Nucleus accumbens (tissue), 56 donors: ENCODE data around the gene CAV1.
A peak's percentile ranks its signal among the peaks of the same experiment; 100 is the strongest.
"Not testable (repeated sequence)": the region's sequence is repeated elsewhere in the genome, so short reads cannot be mapped to it uniquely, and the experiment has no call there.

Source experiments
- DNase-seq, 56 donors: peaks; one replicate each; lab custom pipeline; 2025; lab: John Stamatoyannopoulos, UW

The CAV1 gene, protein sequence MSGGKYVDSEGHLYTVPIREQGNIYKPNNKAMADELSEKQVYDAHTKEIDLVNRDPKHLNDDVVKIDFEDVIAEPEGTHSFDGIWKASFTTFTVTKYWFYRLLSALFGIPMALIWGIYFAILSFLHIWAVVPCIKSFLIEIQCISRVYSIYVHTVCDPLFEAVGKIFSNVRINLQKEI

DNA sequence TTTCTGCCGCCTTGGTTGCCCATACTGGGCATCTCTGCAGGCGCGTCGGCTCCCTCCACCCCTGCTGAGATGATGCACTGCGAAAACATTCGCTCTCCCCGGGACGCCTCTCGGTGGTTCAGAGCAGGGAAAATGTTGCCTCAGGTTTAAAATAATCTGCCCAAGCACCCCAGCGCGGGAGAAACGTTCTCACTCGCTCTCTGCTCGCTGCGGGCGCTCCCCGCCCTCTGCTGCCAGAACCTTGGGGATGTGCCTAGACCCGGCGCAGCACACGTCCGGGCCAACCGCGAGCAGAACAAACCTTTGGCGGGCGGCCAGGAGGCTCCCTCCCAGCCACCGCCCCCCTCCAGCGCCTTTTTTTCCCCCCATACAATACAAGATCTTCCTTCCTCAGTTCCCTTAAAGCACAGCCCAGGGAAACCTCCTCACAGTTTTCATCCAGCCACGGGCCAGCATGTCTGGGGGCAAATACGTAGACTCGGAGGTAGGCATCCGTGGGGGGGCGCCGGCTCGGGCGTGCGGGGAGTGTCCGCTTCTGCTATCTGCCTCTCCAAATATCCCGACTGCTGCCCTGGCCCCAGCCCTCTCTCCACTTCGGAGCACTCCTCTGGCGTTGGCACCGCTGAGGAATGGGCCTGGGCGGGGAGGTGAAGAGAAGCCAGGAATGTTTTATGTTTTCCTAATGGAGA lies at the start of gene CAV1:
TSS of gene CAV1 (plus strand) at position 428 of the 689 bp plus-strand sequence. CDS start at position 455, 27 bp downstream.
- DNase-seq = peak in 32 of 56 donors; percentile 7 to 76 (median 34)

DNA sequence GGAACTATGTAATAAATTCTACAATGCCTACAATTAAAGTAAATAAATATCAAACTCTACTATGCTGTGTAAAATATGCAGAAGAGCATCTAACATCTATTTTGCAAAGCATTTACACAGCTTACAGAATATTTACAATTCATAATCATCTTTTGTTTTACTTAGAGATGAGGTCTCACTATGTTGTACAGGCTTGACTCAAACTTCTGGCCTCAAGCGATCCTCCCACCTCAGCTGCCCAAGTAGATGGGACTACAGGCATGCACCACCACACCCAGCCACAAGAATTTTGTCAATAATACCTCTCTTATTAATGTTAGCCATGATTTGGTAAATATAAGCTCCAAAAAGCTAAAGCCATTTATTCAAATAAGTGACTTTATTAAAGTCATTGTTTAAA lies 47.2 kb upstream of the CAV1 start:
- no peak for DNase-seq

DNA sequence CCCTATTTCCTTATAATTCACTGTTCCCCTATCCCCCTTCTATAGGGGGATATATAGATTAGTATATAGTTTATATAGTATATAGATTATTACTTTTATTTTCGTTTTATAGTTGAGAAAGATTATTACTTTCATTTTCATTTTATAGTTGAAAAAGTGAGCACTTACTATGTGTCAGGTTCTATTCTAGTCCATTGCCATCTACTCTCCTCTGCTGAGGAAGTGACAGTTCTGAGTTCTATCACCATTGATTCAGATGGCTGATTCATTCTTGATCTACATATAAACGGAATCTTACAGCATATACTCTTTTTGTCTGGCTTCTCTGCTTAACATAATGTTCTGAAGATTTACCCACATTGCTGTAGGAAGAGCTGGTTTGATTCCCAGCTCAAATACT lies 46.0 kb upstream of the CAV1 start:
- no peak for DNase-seq

DNA sequence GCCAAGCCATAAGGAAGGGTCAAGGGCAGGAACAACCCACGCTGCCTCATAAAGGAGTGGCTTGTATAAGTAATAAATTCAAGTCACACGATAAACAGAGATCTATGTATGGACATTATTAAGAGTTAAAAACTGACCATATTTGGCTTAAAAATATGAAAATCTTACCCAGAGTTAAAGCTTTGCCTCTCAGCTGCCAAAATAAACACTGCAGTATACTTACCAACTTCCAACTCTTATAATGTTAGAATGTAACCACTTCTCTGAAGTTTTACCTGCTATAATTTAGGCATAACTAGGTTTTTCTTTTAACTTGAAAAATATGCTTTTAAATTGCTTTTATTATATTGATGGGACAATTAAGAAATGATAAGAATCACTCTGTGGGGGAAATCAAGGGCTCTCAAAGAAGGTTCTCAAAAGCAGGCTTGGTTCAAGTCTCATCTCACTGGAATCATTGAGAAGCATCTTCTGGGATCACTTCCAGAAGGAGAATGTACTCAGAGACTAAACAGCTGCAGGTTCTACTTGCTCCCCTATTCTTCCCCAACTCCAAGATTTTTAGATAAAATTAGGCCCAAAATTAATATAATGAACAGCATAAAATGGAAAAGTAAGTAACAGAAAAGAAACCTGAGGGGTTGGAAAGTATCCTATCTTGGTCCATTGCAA lies 41.4 kb upstream of the CAV1 start:
- DNase-seq = no peak

DNA sequence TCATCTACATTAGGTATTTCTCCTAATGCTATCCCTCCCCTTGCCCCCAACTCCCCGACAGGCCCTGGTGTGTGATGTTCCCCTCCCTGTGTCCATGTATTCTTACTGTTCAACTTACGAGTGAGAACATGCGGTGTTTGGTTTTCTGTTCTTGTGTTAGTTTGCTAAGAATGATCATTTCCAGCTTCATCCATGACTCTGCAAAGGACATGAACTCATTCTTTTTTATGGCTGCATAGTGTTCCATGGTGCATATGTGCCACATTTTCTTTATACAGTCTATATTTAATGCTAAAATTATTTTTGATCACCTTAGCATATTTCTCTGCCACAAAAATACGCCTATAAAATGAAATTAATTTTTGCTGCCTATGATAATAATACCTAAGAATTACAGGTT lies 40.4 kb upstream of the CAV1 start:
- not testable (repeated sequence) for DNase-seq

DNA sequence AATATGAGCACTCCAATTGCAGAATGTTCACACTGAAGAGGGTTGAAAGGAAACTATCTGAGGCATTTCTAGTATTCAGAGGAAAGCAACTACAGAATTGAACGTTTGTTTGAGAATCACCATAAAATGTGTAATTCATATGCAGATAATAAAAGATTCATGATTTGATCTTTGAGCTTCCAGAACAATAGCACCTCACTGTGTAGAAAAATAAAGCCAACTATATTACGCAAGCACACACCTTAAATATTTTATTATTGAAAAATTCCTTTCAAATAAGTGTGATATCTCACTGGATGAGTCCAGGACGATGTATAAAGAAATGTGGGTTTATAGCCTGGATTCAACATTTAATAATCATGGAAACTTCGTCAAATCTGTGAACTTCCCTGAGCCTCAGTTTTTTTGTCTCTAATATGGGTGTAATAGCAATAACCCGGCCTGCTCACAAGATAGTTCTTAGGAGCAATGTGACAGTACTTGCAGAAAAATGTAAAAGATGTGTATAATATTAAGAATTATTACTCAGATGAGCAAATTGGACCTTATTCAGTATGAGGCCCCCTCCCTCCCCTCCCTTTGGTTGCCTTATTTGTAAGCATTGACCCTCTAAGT lies 36.8 kb upstream of the CAV1 start:
- DNase-seq = no peak

DNA sequence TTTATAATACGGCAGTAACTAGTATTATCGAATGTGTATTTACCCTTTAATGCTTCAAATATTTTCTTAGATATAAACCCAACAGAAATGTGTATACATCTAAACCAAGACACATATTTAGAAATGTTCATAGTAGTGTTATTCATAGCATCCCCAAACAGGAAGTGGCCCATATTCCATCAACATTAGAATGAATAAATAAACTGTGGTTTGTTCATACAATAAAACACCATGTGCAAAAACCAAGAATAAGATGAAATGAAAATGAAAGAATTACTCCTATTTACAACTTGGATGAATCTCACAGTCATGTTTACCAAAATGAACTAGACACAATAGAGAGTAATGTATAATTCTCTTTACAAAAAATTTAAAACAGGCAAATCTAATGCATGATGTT lies 34.5 kb upstream of the CAV1 start:
- no peak for DNase-seq

DNA sequence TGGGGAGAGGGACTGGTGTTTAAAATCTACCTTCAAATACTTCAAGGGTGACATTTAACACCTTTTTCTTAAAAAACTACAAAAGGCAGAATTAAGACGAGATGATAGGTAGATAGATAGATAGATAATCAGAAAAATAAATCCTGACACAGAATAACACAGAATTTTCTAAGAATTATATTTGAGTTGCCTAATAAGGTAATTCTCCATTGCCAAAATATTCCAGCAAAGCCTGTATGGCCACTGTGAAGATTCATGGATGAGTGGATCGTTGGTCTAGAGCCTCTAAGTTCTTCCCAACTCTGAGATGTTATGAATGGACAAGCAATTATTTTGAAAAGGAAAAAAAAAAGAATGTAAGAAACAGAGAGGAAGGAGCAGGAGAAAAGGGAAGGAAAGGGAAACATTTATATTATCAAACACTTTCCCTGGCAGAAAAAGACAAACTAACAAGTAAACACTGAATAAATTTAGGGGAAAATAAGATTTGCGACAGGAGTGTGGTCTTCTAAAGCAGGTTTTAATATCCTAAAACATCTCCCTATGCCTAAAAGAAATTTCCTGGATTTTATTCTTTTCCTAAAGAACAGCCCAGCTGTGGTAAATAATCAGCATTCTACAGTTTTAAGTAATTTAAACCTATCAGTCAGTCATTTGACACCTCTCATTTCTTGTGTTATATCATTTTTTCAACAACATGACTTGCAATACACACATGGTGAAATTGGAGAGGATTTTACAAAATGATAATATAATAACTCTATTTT lies 32.8 kb upstream of the CAV1 start:
- no peak for DNase-seq

DNA sequence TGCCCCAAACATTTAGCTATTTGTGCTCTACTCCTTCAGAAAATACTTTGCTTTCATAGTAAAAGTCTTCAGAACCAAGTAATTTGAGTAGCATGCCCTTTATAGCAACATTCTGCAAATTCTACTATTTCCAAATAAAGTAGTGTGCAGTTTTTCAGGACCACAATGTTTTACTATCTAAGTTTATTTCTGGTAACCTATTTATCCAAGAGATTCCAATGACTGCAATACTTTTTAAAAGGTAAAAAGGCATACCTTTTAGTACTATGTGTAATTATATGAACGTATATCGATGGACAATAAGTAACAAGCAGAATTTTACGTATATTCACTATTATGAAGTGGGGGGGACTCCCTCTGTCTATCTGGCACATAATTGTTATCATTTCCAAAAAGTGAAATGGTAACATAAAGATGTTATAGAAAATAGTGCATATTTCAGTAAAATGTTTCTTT lies 32.2 kb upstream of the CAV1 start:
- no peak for DNase-seq

DNA sequence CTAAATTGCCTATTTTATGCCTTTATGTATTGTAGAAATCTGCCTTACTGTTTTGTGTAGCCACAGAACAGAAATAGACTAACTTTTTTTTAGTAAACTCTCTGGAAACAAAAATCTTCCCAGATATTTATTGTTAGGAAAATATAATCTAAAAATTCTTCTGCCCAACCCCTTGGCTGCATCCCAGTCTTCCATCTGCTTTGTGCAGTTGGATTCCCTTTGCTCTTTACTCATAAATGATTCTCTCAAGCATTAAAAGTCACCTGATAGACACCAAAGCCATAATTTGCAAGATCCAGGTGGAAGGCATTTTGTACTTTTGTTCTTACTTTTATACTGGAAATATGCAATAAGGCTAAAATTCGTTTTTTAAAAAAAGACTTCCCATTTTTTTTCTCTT lies 31.4 kb upstream of the CAV1 start:
- DNase-seq = no peak

DNA sequence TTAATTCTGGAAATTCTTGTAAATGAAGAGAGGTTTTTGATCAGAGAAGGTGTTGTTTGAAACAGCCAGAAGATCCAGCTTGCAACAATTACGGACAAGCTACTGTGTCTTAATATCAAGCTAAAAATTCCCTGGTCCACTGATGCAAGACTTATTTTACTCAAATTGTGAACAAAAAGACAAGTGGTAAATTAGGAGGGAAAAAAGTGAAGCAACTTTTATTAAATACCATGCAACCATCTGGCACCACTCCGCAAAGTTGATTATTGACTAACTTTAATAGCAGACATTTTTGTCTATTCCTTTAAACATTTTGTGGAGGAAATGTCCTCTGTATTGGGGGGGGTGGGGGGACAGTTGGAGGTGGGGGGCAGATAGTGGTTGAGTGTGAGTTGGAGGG lies 30.4 kb upstream of the CAV1 start:
- no peak for DNase-seq

DNA sequence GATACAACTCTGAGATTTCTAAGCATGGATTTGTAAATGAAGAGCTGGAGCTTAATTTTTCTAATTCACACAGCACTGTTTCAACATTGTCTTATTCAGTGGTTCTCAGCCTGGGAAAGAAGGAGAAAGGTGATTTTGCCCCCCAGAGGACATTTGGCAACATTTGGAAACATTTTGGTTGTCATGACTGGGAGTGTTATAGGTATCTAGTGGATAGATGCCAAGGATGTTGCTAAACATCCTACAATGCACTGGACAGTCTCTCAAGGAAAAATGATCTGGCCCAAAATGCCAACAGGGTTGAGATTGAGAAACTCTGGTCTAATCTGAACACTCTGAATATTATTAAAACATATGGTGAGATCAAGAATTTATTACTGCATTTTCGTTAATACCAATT lies 29.1 kb upstream of the CAV1 start:
- no peak for DNase-seq

DNA sequence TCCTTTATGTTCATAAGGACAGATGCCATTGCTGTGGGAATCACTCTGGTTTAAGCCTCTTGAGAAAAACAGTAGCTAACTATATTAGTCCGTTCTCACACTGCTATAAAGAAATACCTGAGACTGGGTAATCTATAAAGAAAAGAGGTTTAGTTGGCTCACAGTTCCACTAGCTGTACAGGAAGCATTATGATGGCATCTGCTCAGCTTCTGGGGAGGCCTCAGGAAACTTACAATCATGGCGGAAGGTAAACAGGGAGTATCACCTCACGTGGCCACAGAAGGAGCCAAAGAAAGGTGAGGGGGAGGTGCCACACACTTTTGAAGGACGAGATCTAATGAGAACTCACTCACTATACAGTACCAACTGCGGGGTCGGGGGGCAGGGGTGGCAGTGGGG lies 28.2 kb upstream of the CAV1 start:
- DNase-seq = no peak

DNA sequence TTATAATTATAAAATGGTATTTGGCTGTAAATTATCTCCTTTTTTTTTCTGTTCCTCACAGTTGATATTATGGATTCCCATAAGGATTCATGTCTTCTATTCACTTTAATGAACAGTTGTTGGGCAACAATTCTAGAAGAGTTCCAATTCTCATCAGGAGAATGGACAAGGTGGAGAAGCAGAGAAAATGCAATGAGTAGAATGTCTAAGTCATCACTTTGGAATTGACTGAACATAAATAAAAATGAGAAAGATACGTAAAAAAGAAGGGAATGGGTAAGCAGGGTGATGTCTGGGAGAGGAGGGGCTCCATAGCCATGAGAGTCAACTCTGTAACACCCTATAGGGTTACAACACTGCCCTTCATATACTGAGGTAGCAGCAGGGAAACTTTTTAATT lies 27.1 kb upstream of the CAV1 start:
- no peak for DNase-seq

DNA sequence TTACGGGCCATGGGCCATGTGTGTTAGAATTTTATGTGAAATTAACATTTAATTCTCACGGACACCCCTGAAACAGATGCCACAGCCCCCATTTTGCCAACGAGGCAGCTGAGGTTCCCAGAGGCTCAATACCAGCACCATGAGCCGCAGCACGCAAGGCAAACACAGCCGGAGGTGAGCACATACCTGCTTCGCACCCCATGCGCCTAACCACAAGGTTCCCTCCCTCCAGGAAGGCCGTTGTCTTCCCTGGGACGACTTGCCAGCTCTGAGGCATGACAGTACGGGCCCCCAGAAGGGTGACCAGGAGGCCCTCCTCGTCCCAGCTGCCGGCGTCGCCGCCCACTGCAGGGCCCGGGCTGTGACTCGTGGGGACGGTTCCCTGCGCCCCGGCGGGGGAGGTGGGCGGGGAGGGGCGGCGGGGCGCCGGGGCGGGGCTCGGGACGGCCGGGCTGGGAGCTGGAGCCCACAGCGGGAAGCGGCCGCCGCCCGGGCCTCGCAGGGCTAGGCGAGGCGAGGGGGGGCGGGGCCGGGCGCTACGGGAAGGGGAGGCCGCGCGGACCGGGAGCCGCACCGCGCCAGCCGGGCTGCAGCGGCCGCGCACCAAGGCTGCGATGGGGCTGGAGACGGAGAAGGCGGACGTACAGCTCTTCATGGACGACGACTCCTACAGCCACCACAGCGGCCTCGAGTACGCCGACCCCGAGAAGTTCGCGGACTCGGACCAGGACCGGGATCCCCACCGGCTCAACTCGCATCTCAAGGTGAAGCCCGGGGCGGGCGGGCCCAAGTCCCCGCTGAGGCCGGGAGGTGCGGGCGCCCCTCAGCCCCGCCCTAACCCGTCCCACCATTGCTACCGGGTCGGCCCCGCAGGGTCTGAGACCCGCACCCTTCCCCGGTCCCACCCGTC lies 25.4 kb upstream of the CAV1 start, which contains the start of gene CAV2:
TSS of gene CAV2 (plus strand) at position 571 of the 910 bp plus-strand sequence. CDS start at position 615, 44 bp downstream.
- DNase-seq = peak in 14 of 56 donors; percentile 3 to 47 (median 25)

DNA sequence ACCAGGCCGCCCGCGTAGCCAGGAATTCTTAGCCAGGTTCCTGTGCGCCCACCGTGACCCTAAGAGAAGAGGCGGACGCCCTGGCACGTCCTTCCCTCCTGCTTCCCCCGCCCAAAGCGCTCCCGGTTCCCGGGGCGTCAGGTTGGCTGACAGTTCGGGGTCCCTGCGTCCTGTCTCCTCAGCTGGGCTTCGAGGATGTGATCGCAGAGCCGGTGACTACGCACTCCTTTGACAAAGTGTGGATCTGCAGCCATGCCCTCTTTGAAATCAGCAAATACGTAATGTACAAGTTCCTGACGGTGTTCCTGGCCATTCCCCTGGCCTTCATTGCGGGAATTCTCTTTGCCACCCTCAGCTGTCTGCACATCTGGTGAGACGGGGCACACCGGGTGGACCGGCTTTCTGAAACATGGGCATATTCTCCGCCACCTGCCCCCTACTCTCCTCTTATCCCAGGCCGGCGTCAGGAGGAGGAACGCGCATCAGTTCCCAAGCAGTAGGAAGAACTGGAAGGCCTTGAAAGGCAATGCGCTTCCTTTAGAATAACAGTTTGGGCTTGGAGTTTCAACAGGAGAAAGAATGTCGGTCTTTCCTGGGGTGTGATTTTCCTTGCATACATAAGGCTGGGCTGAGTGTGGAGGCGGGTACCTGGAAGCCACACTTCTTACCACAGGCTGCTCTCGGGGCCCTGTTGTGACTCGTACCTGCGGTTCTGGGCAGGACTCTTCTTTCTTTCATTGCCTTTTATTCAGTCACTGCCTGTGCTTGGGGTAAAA lies 24.6 kb upstream of the CAV1 start:
- peak in 2 of 56 donors; percentile 9 to 31 for DNase-seq

DNA sequence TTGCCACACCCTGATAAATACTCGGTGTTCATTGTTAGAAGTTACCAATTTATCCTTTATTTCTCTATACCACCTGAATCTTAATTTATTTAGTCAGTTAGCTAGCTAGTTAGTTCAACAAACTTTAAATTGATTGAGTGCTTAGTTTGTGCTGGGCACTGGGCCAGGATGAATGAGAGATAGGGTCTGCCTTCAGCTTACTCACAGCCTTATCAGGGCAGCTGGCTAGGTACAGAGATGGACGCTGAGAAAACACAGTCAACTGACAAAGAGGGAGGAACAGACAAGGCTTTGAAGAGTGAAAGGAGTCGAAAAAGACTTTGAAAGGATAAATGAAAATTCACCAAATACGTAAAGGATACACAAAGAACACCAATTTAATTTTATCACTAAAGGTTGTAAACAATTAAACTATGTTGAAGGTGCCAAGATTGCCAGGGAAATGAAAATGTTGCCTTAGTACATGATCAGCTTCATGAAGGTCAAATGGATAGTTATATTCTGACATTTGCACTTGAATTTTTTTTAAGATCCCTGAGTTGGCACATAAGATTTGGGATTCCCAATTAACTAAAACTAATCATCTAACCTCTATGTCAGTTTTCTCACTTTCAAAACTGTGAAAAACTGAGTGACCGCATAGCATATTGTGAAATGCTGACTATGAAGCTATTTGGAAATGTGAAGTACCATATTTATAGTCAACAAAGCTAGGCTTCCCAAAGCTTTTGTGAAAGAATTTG lies 23.2 kb upstream of the CAV1 start:
- no peak for DNase-seq
